A549 (cell line): Measurements from ENCODE around the gene PIK3C2B. TPM values are rescaled to one million over a fixed set of nuclear protein-coding genes. Genes with fewer than 3 reads are reported as not detected.
A peak's percentile ranks its signal among the peaks of the same experiment; 100 is the strongest.

Source experiments
- ATAC-seq, 2 experiments: fragments of 200-7000 bp in 1 of 2; fragments of >200 bp in 1 of 2; cut with Nextera tagmentation in 1 of 2; cut with Tn5 transposase in 1 of 2; 3 replicates each; pipeline versions ENCODE4 v1.8.0 to v1.9.1; 2018 to 2020; ENCODE audit warnings: mild to moderate bottlenecking in 1 of 2, moderate library complexity in 1 of 2
- CTCF ChIA-PET: fragments of 300-600 bp; sonication (Branson Sonifier 250); formaldehyde crosslinking; extraction: SDS; loops from one replicate; lab custom pipeline; 2021; ENCODE audit warnings: antibody characterized with exemption, inconsistent platforms; lab: Yijun Ruan, JAX
- POLR2A ChIA-PET: fragments of 350-600 bp; formaldehyde crosslinking; extraction: SDS; loops from one replicate; lab custom pipeline; 2021; ENCODE audit warnings: antibody characterized with exemption, inconsistent platforms; lab: Yijun Ruan, JAX
- DNase-seq, 2 experiments: peaks; one replicate each; pipeline versions ENCODE4 v3.0.0 to v3.0.0-alpha.2; 2011 to 2016; ENCODE audit warnings: low read depth in 1 of 2, low spot score in 1 of 2
- FAIRE-seq: peaks from 2 replicates; lab custom pipeline; 2011; peaks lifted over from hg19 to GRCh38; lab: Jason Lieb, UNC
- H3K27ac ChIP-seq, 2 experiments: fragments of >200 bp; sonication (Bioruptor Twin); formaldehyde crosslinking; 3 replicates each; pipeline ENCODE4 v1.5.1; 2016 to 2017
- H3K4me1 ChIP-seq: fragments of >200 bp; sonication (Bioruptor Twin); formaldehyde crosslinking; 3 replicates; pipeline ENCODE4 v1.6.1; 2016
- H3K4me2 ChIP-seq: fragments of >200 bp; sonication (Bioruptor Twin); formaldehyde crosslinking; 3 replicates; pipeline ENCODE4 v1.6.1; 2016
- H3K4me3 ChIP-seq: fragments of >200 bp; sonication (Bioruptor Twin); formaldehyde crosslinking; 3 replicates; pipeline ENCODE4 v1.5.1; 2016
- H3K9me3 ChIP-seq: fragments of >200 bp; sonication (Bioruptor Twin); formaldehyde crosslinking; 3 replicates; pipeline ENCODE4 v1.6.1; 2016
- GATA3 ChIP-seq: IDR thresholded peaks from 2 replicates; pipeline ENCODE4 v1.6.1; 2012; ENCODE audit warnings: borderline replicate concordance
- HEYL ChIP-seq: fragments of 250-450 bp; sonication (Bioruptor Pico); IDR thresholded peaks from 2 replicates; pipeline ENCODE4 v1.8.0; 2021; ENCODE audit warnings: mild to moderate bottlenecking, moderate library complexity
- HOXB13 ChIP-seq: fragments of 250-450 bp; sonication (Bioruptor Pico); IDR thresholded peaks from 2 replicates; pipeline ENCODE4 v1.5.0; 2020; ENCODE audit warnings: low read depth, mild to moderate bottlenecking, moderate library complexity
- JUNB ChIP-seq: fragments of >200 bp; sonication (Bioruptor Twin); formaldehyde crosslinking; IDR thresholded peaks from 2 replicates; pipeline ENCODE4 v1.6.1; 2016
- KDM5A ChIP-seq: fragments of 200-600 bp; sonication (generic); IDR thresholded peaks from 2 replicates; pipeline ENCODE4 v1.6.1; 2016; ENCODE audit warnings: antibody characterized with exemption, mild to moderate bottlenecking
- MAFK ChIP-seq: fragments of 450-650 bp; IDR thresholded peaks from 2 replicates; pipeline ENCODE4 v1.6.1; 2014; ENCODE audit not compliant: partially characterized antibody
- MAX ChIP-seq: IDR thresholded peaks from 2 replicates; pipeline ENCODE4 v1.6.1; 2012
- MAZ ChIP-seq: fragments of 150-350 bp; IDR thresholded peaks from 2 replicates; pipeline ENCODE4 v1.6.1; 2014; ENCODE audit warnings: antibody characterized with exemption, low read depth, low read length, borderline replicate concordance
- POLR2A ChIP-seq: IDR thresholded peaks from 2 replicates; pipeline ENCODE4 v1.6.1; 2012; ENCODE audit warnings: mild to moderate bottlenecking, low read length
- RAD21 ChIP-seq, 2 experiments: fragments of >200 bp in 1 of 2; sonication (Bioruptor Twin) in 1 of 2; formaldehyde crosslinking in 1 of 2; IDR thresholded peaks in 1 of 2; conservative IDR thresholded peaks in 1 of 2; 2 replicates in 1 of 2; 3 replicates in 1 of 2; pipeline ENCODE4 v1.6.1; 2012 to 2018; ENCODE audit warnings: inconsistent platforms in 1 of 2
- SMC3 ChIP-seq: fragments of >200 bp; sonication (Bioruptor Twin); formaldehyde crosslinking; IDR thresholded peaks from 3 replicates; pipeline ENCODE4 v1.6.1; 2018; ENCODE audit warnings: inconsistent platforms
- SREBF2 ChIP-seq: fragments of 450-650 bp; IDR thresholded peaks from 2 replicates; pipeline ENCODE4 v1.6.1; 2014; ENCODE audit warnings: mild to moderate bottlenecking, moderate library complexity
- WGBS: methylation state at CpG from one replicate; pipeline ENCODE4 v1.1.6; 2017; ENCODE audit errors: missing lambda C conversion rate; 5-methylcytosine and 5-hydroxymethylcytosine counted together
- polyA plus RNA-seq, 4 experiments: library from polyadenylated mRNA; depleted of rRNA in 3 of 4; stranded (reverse); fragments of >200 nt; fragmentation: RNase III in 1 of 4; extraction: RNeasy Plus Mini Kit Qiagen cat#74134 plus additional on column Dnase treatment in 1 of 4; gene quantifications; 2 replicates in 3 of 4; 3 replicates in 1 of 4; pipeline ENCODE4 v1.2.3, GENCODE V29; 2011 to 2017
- TF ChIP-seq, protein P1 (sequence below): fragments of >200 bp; sonication (Bioruptor Twin); formaldehyde crosslinking; IDR thresholded peaks from 3 replicates; pipeline ENCODE4 v1.5.1; 2016
- TF ChIP-seq, protein P2 (sequence below): IDR thresholded peaks from 2 replicates; pipeline ENCODE4 v1.6.1; 2012
- TF ChIP-seq, protein P3 (sequence below): fragments of 250-450 bp; sonication (Bioruptor Pico); IDR thresholded peaks from 2 replicates; pipeline ENCODE4 v1.5.0; 2020; ENCODE audit warnings: low read depth, mild to moderate bottlenecking, moderate library complexity

Gene PIK3C2B
- polyA plus RNA-seq, 2 of the 4 experiments (the other 2 are of a cell fraction): 9.2 to 9.7 TPM

DNA sequence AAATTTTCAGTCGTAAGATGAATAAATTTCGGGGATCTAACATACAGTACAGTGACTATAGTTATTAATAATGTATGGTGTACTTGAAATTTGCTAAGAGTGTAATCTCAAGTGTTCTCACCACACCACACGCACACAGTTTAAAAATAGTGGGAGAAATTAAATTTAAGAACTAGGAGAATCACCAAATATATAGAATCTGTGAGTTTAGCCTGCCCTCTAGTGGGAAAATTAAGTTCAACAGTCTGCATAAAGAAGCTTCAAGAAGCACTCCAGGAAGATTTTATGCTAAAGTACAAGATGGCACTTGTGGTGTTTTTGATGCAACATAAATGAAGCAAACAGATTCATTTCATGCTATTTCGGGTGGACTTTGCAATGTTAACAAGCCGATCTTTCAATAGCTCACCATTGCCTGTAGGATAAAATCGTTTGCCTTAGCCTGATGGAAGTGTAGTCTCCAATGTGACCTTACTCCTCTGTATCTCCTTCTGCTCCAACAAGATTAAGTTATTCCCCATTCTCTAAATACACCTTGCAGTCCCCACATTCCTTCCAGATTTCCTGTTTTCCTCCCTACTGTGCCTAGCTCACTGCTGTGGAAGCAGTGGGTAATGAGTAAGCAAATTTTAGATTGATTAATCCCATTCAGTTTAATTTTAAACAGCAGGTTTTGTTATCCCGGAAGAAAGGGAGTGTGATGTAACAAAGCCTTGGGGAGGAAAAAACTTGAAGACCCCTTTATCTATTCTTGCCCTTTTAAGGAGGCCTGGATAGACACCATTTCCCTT lies 8.7 kb upstream of the PIK3C2B start:
- no peak for FAIRE-seq
- ChIA-PET POLR2A (interaction anchor here (0.6 to 1.1 kb wide), 3 partner anchors 9 to 78 kb away, joined by 3 to 9 read pairs (median 4); partner anchors contain the start of genes MDM4 and PIK3C2B), CTCF (interaction anchor here (0.6 to 20.5 kb wide), 65 partner anchors 8 to 1148 kb away, joined by 3 to 530 read pairs (median 5); partner anchors contain the start of genes MDM4, PIK3C2B and REN)
- Histone ChIP-seq H3K4me1 (peaks cover 21% of the 10 kb centered on the region), H3K9me3 (no peaks in the 10 kb centered on the region), H3K27ac (peak overlapping the region; percentile 66 to 73), H3K4me2 (peak overlapping the region; percentile 53), H3K4me3 (no peak overlapping the region)
- WGBS: 18% methylated on average over 7 of the region's 7 CpGs
- DNase-seq: peak; percentile 56 to 78
- ATAC-seq: no peak
- no peak for TF ChIP-seq POLR2A
- peak; percentile 86 for TF ChIP-seq SMC3
- TF ChIP-seq GATA3: no peak
- TF ChIP-seq, protein P1, sequence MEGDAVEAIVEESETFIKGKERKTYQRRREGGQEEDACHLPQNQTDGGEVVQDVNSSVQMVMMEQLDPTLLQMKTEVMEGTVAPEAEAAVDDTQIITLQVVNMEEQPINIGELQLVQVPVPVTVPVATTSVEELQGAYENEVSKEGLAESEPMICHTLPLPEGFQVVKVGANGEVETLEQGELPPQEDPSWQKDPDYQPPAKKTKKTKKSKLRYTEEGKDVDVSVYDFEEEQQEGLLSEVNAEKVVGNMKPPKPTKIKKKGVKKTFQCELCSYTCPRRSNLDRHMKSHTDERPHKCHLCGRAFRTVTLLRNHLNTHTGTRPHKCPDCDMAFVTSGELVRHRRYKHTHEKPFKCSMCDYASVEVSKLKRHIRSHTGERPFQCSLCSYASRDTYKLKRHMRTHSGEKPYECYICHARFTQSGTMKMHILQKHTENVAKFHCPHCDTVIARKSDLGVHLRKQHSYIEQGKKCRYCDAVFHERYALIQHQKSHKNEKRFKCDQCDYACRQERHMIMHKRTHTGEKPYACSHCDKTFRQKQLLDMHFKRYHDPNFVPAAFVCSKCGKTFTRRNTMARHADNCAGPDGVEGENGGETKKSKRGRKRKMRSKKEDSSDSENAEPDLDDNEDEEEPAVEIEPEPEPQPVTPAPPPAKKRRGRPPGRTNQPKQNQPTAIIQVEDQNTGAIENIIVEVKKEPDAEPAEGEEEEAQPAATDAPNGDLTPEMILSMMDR: peak; percentile 94
- TF ChIP-seq MAX: 0 out of 2 replicates have a peak, but pooled peaks have one; percentile 11
- peak; percentile 91 to 94 for TF ChIP-seq RAD21 (conservative IDR thresholded peaks at IDR 0.05 in 1 of 2, IDR thresholded peaks at IDR 0.05 in 1 of 2)

DNA sequence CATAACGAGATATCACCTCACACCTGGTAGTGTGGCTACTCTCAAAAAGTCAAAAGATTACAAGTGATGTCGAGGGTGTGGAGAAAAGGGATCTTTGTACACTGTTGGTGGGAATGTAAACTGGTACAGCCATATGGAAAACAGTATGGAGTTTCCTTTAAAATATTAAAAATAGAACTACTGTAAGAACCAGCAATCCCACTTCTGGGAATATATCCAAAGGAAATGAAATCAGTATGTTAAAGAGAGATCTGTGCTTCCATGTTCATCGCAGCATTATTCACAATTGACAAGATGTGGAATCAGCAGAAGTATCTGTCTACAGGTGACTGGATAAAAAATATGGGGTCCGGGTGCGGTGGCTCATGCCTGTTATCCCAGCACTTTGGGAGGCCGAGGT lies 7.6 kb upstream of the PIK3C2B start:
- H3K27ac ChIP-seq: no peak overlapping the region
- no peak for DNase-seq
- POLR2A ChIA-PET: interaction anchor here (1.0 kb wide), 1 partner anchor 14 kb away, joined by 3 read pairs; the partner anchor contains the start of gene MDM4
- no peaks in the 10 kb centered on the region for H3K9me3 ChIP-seq
- CTCF ChIA-PET: interaction anchor here (0.7 to 20.5 kb wide), 37 partner anchors 9 to 636 kb away, joined by 3 to 530 read pairs (median 8); partner anchors contain the start of genes MDM4, PIK3C2B and REN
- H3K4me3 ChIP-seq: no peak overlapping the region
- no peak for TF ChIP-seq KDM5A
- WGBS: 53% methylated on average over 6 of the region's 6 CpGs
- H3K4me1 ChIP-seq: peaks cover 21% of the 10 kb centered on the region
- ATAC-seq: no peak
- no peak for FAIRE-seq
- no peak overlapping the region for H3K4me2 ChIP-seq

DNA sequence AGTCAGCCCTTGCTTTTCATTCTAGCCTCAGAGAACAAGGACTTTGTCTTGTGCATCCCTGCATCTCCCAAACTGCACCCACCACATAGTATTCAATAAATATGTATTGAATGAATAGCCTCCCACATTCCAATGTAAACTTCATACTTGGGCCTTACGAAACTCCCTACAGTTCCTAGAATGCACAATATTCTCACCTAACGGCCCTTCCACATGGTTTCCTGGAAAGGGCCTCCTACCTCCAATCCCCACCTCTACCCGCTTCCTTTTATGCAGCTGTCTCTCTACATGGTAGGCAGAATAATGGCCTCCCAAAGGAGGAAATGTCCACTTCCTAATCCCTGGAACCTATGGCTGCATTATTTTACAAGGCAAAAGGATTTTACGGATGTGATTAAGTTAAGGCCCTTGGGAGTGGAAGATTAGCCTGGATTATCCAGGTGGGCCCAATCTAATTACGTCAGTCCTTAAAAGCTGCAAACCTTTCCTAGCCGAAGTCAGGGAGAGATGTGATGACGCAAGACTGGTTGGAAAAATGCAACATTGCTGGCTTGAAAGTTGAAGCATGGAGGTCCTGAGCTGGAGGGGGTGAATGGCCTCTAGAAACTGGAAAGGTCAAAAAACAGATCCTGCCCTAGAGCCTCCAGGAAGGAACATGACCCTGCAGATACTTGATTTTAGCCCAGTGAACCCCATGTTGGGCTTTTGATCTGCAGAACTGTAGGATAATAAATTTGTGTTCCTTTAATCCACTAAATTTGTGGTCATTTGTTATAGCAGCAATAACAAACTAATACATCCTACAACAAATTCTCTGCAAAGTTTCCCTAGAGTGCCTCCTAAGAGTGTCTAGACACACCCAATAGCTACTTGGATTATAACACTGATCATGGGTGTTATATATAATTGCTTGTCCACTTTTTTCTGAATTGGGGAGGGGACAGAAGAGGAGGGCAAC lies 5.2 kb upstream of the PIK3C2B start:
- DNase-seq (no peak), FAIRE-seq (no peak), ATAC-seq (no peak)
- Histone ChIP-seq H3K27ac (no peak overlapping the region), H3K4me3 (no peak overlapping the region), H3K9me3 (no peaks in the 10 kb centered on the region), H3K4me1 (peaks cover 23% of the 10 kb centered on the region), H3K4me2 (no peak overlapping the region)
- TF ChIP-seq MAFK (no peak), HEYL (CRISPR knock-in tag) (no peak), MAZ (no peak), JUNB (no peak), KDM5A (no peak), HOXB13 (CRISPR knock-in tag) (no peak), SREBF2 (no peak)
- TF ChIP-seq, protein P2, sequence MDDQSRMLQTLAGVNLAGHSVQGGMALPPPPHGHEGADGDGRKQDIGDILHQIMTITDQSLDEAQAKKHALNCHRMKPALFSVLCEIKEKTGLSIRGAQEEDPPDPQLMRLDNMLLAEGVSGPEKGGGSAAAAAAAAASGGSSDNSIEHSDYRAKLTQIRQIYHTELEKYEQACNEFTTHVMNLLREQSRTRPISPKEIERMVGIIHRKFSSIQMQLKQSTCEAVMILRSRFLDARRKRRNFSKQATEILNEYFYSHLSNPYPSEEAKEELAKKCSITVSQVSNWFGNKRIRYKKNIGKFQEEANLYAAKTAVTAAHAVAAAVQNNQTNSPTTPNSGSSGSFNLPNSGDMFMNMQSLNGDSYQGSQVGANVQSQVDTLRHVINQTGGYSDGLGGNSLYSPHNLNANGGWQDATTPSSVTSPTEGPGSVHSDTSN: no peak
- TF ChIP-seq, protein P3, sequence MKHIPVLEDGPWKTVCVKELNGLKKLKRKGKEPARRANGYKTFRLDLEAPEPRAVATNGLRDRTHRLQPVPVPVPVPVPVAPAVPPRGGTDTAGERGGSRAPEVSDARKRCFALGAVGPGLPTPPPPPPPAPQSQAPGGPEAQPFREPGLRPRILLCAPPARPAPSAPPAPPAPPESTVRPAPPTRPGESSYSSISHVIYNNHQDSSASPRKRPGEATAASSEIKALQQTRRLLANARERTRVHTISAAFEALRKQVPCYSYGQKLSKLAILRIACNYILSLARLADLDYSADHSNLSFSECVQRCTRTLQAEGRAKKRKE (CRISPR knock-in tag): no peak
- POLR2A ChIA-PET: no interaction called here
- WGBS: 86% methylated on average over 7 of the region's 7 CpGs
- CTCF ChIA-PET: interaction anchor here (0.6 to 20.5 kb wide), 14 partner anchors 9 to 338 kb away, joined by 3 to 530 read pairs (median 4); no protein-coding TSS in a partner anchor
